ENCODE measurements around the gene CRTAP. TPM values are rescaled to one million over a fixed set of nuclear protein-coding genes. Genes with fewer than 3 reads are reported as not detected.

CRTAP gene
- total and polyA plus RNA-seq, 2 experiments from 2014 or later, result 71.9 to 210 TPM

DNA sequence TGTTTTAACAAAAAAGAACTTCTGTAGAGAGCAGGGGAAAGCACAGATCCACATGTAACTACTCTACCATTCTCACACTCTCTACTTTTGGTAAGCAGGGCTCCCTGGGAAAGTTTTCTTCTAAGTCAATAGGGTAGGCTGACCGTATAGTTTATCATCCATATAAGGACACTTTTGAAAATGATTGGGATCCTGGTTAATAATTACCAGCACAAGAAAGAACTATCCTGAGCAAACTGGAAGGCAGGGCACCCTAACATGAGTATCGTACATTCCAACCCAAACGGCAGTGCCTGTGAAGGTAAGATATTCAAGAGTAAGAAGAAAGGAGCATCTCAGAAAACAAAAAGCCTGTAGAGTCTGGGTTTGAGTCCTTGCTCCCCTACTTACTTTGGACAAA lies 82.7 kb downstream of the CRTAP start:
- Histone ChIP-seq H3K4me1 (ENCODE audit: insufficient read depth) (no peaks in the 10 kb centered on the region), H3K9me2 (ENCODE audit: insufficient read depth) (peaks cover 8% of the 10 kb centered on the region), H2AFZ (peak overlapping the region; percentile 77), H3K79me2 (replicated peaks; ENCODE audit: insufficient read depth) (no peaks in the 10 kb centered on the region), H3K4me3 (no peak overlapping the region), H3K4me2 (no peak overlapping the region), H3K27me3 (ENCODE audit: insufficient read depth) (no peaks in the 10 kb centered on the region), H3K36me3 (ENCODE audit: insufficient read depth) (no peaks in the 10 kb centered on the region), H3K27ac (ENCODE audit: low read depth) (no peak overlapping the region), H4K20me1 (replicated peaks; ENCODE audit: insufficient read depth) (no peaks in the 10 kb centered on the region), H3F3A (replicated peaks; ENCODE audit: low read depth) (no peaks in the 10 kb centered on the region)
- ATAC-seq (no peak), DNase-seq (ENCODE audit: low spot score) (no peak)
- no peaks in the 10 kb centered on the region for H3K36me3 Mint-ChIP-seq (ENCODE audit: low read depth)
- peaks cover 2% of the 10 kb centered on the region; the same call in 1 of the 3 replicates for H3K4me1 Mint-ChIP-seq
- no peak overlapping the region for H3K27ac Mint-ChIP-seq
- no peaks in the 10 kb centered on the region for H3K27me3 Mint-ChIP-seq (ENCODE audit: insufficient read depth, low read depth, poor library complexity)
- H3K9me3 Mint-ChIP-seq, result no peaks in the 10 kb centered on the region
- no peak overlapping the region for H3K4me3 Mint-ChIP-seq
- no peak for TF ChIP-seq REST (IDR thresholded peaks at IDR 0.05; ENCODE audit: unreplicated experiment)
- TF ChIP-seq, protein P1, sequence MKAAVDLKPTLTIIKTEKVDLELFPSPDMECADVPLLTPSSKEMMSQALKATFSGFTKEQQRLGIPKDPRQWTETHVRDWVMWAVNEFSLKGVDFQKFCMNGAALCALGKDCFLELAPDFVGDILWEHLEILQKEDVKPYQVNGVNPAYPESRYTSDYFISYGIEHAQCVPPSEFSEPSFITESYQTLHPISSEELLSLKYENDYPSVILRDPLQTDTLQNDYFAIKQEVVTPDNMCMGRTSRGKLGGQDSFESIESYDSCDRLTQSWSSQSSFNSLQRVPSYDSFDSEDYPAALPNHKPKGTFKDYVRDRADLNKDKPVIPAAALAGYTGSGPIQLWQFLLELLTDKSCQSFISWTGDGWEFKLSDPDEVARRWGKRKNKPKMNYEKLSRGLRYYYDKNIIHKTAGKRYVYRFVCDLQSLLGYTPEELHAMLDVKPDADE (IDR thresholded peaks at IDR 0.05), result no peak
- no peak for TF ChIP-seq ZNF114 (CRISPR knock-in tag; IDR thresholded peaks at IDR 0.05)
- no peak for TF ChIP-seq EZH2phosphoT487 (IDR thresholded peaks at IDR 0.05; ENCODE audit: unreplicated experiment)
- TF ChIP-seq ZNF462 (CRISPR knock-in tag; IDR thresholded peaks at IDR 0.05), result no peak
- no peak for TF ChIP-seq NANOG (IDR thresholded peaks at IDR 0.05; ENCODE audit: borderline replicate concordance)
- no peak for TF ChIP-seq JUNB (IDR thresholded peaks at IDR 0.05; ENCODE audit: unreplicated experiment)
- no peak for TF ChIP-seq CREB1 (CRISPR knock-in tag; IDR thresholded peaks at IDR 0.05; ENCODE audit: low read depth)
- no peak for TF ChIP-seq ZNF331 (CRISPR knock-in tag; IDR thresholded peaks at IDR 0.05; ENCODE audit: low read depth)
- TF ChIP-seq CTCF (conservative IDR thresholded peaks at IDR 0.05; ENCODE audit: low read depth in 2 of 2), result no peak
- no peak for TF ChIP-seq EZH2 (IDR thresholded peaks at IDR 0.05; ENCODE audit: low read depth, unreplicated experiment)
